Heart left ventricle (tissue), 13 donors: ENCODE measurements around the gene MRGPRX2.

Experiments used
- POLR2A ChIP-seq, 2 donors: fragments of 450-650 bp; IDR thresholded peaks; one replicate each; pipeline ENCODE4 v1.6.1; 2017; ENCODE audit warnings: antibody characterized with exemption in 2 of 2, mild to moderate bottlenecking in 2 of 2, moderate library complexity in 2 of 2
- TF ChIP-seq, protein P1 (sequence below), 12 donors: fragments of 200-600 bp; sonication (generic) in 4 of 12; IDR thresholded peaks; one replicate each; pipeline versions ENCODE4 v1.5.0 to v1.8.0; 2018 to 2022; ENCODE audit warnings: antibody characterized with exemption in 12 of 12, mild to moderate bottlenecking in 5 of 12
- donor health status: ischemic (EF 13 %, LVEDD 7.1; RV severe dilation, severe dysfunction).
- donor health status: DM: no; HTN: yes; CAD: no.
- donor health status: DM: no; HTN: no; CAD: no.
- donor health status: ischemic (EF 25% LVEDD 6.9; RV normal size, moderate dysfunction).
- donor health status: ischemic (EF 25% LVEDD 5.7; RV mildly dilated, moderate dysfunction).
- donor health status: ischemic (EF 35%, LVEDD 5.7; RV mildly dilated, moderate dysfunction).
- donor health status: nonischemic (EF 11% LVEDD 7.7; RV severe dilation, severe dysfunction).
- donor health status: DM: yes; HTN: yes; CAD: no.
- donor health status: PGD.
- donor health status: ischemic (EF 29% LVEDD 5.4; RV normal size, mild dysfunction).
- donor health status: nonischemic (EF 23%, LVEDD 6.1; RV moderate dilation, normal function).

DNA sequence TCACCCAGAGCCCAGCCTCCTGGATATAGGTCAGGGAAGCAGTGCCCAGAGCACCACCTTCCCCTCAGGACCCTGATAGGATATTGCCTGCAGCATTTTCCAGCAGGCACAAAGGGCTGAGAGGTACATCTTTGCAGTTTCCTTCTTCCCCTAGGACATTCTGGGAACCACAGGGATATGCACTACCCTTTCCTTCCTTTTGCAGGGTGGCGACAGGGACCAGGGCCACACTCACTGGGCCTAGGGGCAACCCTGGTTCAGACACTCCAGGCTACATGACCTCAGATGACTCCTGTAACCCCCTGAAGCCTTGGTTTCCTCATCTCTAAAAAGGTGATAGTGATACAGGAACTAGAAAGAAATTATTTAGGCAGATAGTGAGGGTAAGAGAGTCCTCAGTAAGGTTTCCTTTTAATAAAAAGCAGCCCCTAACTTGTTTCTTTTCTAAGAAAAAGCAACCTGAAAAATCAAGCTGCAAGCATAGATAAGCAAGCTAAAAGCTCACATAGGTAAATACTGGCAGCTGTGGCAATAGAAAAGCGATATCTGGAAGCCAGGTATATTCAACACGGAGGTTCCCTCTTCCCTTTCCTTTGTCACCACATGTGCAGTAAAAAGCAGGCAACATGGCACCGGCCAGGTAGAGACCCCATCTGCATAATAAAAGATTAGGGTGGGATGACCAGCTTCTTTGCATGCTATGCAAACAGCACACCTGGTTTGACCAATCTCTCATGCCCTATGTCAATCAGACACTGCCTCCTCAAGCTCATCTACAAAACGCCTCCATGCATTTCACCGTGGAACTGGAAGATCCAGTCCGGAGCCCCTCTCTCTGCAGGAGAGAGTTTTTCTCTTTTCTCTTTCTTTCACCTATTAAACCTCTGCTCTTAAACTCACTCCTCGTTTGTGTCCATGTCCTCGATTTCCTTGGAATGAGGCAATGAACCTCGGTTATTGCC, 13.2 kb upstream of the MRGPRX2 start:
- TF ChIP-seq POLR2A (IDR thresholded peaks at IDR 0.05) = no peak
- TF ChIP-seq, protein P1, sequence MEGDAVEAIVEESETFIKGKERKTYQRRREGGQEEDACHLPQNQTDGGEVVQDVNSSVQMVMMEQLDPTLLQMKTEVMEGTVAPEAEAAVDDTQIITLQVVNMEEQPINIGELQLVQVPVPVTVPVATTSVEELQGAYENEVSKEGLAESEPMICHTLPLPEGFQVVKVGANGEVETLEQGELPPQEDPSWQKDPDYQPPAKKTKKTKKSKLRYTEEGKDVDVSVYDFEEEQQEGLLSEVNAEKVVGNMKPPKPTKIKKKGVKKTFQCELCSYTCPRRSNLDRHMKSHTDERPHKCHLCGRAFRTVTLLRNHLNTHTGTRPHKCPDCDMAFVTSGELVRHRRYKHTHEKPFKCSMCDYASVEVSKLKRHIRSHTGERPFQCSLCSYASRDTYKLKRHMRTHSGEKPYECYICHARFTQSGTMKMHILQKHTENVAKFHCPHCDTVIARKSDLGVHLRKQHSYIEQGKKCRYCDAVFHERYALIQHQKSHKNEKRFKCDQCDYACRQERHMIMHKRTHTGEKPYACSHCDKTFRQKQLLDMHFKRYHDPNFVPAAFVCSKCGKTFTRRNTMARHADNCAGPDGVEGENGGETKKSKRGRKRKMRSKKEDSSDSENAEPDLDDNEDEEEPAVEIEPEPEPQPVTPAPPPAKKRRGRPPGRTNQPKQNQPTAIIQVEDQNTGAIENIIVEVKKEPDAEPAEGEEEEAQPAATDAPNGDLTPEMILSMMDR (IDR thresholded peaks at IDR 0.05) = no peak
